Neuronal stem cell (in vitro differentiated cells): ENCODE data around the gene AP3D1.

Experiments used
- DNase-seq: peaks from one replicate; pipeline ENCODE4 v3.0.0-alpha.2; 2013; ENCODE audit warnings: low spot score
- H2AFZ ChIP-seq: one replicate; pipeline ENCODE4 v1.6.1; 2013; ENCODE audit warnings: mild to moderate bottlenecking, low read length, inconsistent platforms
- H2AK5ac ChIP-seq: 2 replicates; pipeline ENCODE4 v1.6.1; 2013; ENCODE audit warnings: low read depth, mild to moderate bottlenecking, inconsistent platforms, low read length, moderate library complexity, mixed read lengths
- H2BK120ac ChIP-seq: 2 replicates; pipeline ENCODE4 v1.6.1; 2013; ENCODE audit warnings: low read depth, mild to moderate bottlenecking, inconsistent platforms, low read length, moderate library complexity, mixed read lengths
- H2BK12ac ChIP-seq: one replicate; pipeline ENCODE4 v1.6.1; 2013; ENCODE audit warnings: low read length, inconsistent platforms
- H2BK15ac ChIP-seq: 2 replicates; pipeline ENCODE4 v1.6.1; 2013; ENCODE audit warnings: mild to moderate bottlenecking, low read length, inconsistent platforms, mixed read lengths
- H2BK5ac ChIP-seq: one replicate; pipeline ENCODE4 v1.6.1; 2013; ENCODE audit warnings: inconsistent platforms, mild to moderate bottlenecking, low read length, moderate library complexity
- H3K14ac ChIP-seq: one replicate; pipeline ENCODE4 v1.6.1; 2013; ENCODE audit warnings: low read length, inconsistent platforms
- H3K18ac ChIP-seq: 2 replicates; pipeline ENCODE4 v1.6.1; 2013; ENCODE audit warnings: low read length, inconsistent platforms
- H3K23ac ChIP-seq: 2 replicates; pipeline ENCODE4 v1.6.1; 2013; ENCODE audit warnings: low read depth, mild to moderate bottlenecking, mixed read lengths, low read length, inconsistent platforms; ENCODE audit not compliant: poor library complexity
- H3K27ac ChIP-seq: replicated peaks from 3 replicates; pipeline ENCODE4 v1.5.1; 2013; ENCODE audit warnings: low read length, inconsistent platforms
- H3K27me3 ChIP-seq, 3 experiments: 2 replicates each; pipeline ENCODE4 v1.6.1; 2013; ENCODE audit warnings: low read length in 3 of 3, mild to moderate bottlenecking in 2 of 3, inconsistent platforms in 1 of 3, low read depth in 1 of 3, mixed read lengths in 1 of 3, moderate library complexity in 1 of 3; ENCODE audit not compliant: control insufficient read depth in 3 of 3, insufficient read depth in 3 of 3
- H3K36me3 ChIP-seq, 2 donors: replicated peaks in 1 of 2; 2 replicates each; pipeline ENCODE4 v1.6.1; 2013; ENCODE audit warnings: low read length in 2 of 2; ENCODE audit not compliant: control insufficient read depth in 2 of 2, insufficient read depth in 2 of 2
- H3K4ac ChIP-seq: 2 replicates; pipeline ENCODE4 v1.6.1; 2013; ENCODE audit warnings: inconsistent platforms, mild to moderate bottlenecking, low read length, moderate library complexity
- H3K4me1 ChIP-seq, 2 donors: 1 replicate in 1 of 2; 2 replicates in 1 of 2; pipeline ENCODE4 v1.6.1; 2013; ENCODE audit warnings: low read length in 2 of 2, low read depth in 1 of 2; ENCODE audit not compliant: control insufficient read depth in 2 of 2, insufficient read depth in 1 of 2
- H3K4me2 ChIP-seq: one replicate; pipeline ENCODE4 v1.6.1; 2013; ENCODE audit warnings: mild to moderate bottlenecking, low read length, inconsistent platforms; ENCODE audit not compliant: insufficient read depth, poor library complexity, severe bottlenecking
- H3K4me3 ChIP-seq, 2 donors: 2 replicates each; pipeline ENCODE4 v1.5.1; 2013; ENCODE audit warnings: low read length in 2 of 2, mild to moderate bottlenecking in 2 of 2, inconsistent platforms in 1 of 2, moderate library complexity in 1 of 2
- H3K79me1 ChIP-seq: one replicate; pipeline ENCODE4 v1.6.1; 2013; ENCODE audit warnings: low read depth, mild to moderate bottlenecking, inconsistent platforms, low read length, moderate library complexity
- H3K9ac ChIP-seq: one replicate; pipeline ENCODE4 v1.6.1; 2013; ENCODE audit warnings: mild to moderate bottlenecking, low read depth, low read length, inconsistent platforms; ENCODE audit not compliant: poor library complexity
- H3K9me3 ChIP-seq, 2 donors: replicated peaks in 1 of 2; 2 replicates each; pipeline versions ENCODE3 to v1.6.1; 2013; ENCODE audit warnings: low read length in 2 of 2, mild to moderate bottlenecking in 2 of 2, inconsistent platforms in 1 of 2, low read depth in 1 of 2, mixed read lengths in 1 of 2, moderate library complexity in 1 of 2; ENCODE audit not compliant: control insufficient read depth in 2 of 2, insufficient read depth in 1 of 2
- H4K8ac ChIP-seq: one replicate; pipeline ENCODE4 v1.6.1; 2013; ENCODE audit warnings: low read depth, mild to moderate bottlenecking, inconsistent platforms, low read length, moderate library complexity
- H4K91ac ChIP-seq: one replicate; pipeline ENCODE4 v1.6.1; 2013; ENCODE audit warnings: low read length, low read depth, mild to moderate bottlenecking, inconsistent platforms; ENCODE audit not compliant: poor library complexity
- WGBS, 2 donors: extraction: QIAGEN DNeasy Blood & Tissue Kit; methylation state at CpG; one replicate each; pipeline ENCODE4 v1.1.7; 2013; ENCODE audit warnings: missing lambda C conversion rate in 2 of 2, mixed read lengths in 1 of 2; ENCODE audit not compliant: insufficient read length in 2 of 2, insufficient replicate concordance in 1 of 2; ENCODE audit errors: extremely low coverage in 2 of 2; 5-methylcytosine and 5-hydroxymethylcytosine counted together

Gene AP3D1

DNA sequence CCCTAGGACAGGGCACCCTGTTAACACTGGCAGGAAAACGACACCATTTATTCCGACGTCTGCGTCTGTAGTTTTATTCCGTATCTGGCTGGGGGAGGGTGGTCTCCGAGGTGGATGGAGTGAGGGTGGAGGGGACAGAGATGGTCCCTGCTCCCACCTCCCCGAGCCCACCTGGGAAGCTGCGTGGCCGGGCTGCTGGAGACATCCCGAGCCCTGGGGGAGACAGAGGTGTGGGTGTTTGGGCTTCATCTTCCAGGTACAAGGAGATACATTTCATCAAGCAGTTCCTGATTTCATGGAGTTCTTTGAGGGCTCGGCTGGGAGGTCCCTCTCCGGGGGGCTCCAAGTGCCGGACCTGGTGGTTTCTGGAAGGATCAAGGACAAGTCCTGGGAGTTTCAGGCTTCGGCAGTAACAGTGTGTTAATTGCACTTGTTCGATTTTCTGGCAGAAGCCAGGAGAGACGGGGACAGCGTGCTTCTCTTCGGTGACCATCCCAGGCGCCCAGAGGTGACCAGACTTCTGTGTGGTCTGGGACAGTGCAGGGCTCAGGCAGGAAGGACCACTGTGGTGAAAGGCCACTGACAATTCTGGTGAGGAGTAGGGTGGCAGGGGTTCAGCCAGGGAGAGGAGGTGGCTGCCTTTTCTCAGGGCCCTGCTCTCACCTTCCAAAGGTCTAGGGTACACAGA is 80.2 kb downstream of the AP3D1 start:
- Histone ChIP-seq H3K4me2 (no peak overlapping the region), H3K4ac (no peak overlapping the region), H2BK12ac (no peak overlapping the region), H2BK5ac (no peak overlapping the region), H2BK15ac (no peak overlapping the region), H4K91ac (no peak overlapping the region), H2AK5ac (no peak overlapping the region), H3K36me3 (peaks cover 19 to 52% of the 10 kb centered on the region in 2 donors), H3K27ac (no peak overlapping the region), H3K9me3 (no peaks in the 10 kb centered on the region), H3K14ac (no peak overlapping the region), H2AFZ (no peak overlapping the region), H3K18ac (no peak overlapping the region), H3K4me1 (peaks cover 0 to 2% of the 10 kb centered on the region in 2 donors), H3K4me3 (no peak overlapping the region), H3K79me1 (no peaks in the 10 kb centered on the region), H3K27me3 (no peaks in the 10 kb centered on the region), H4K8ac (no peak overlapping the region), H3K9ac (no peak overlapping the region), H3K23ac (no peak overlapping the region), H2BK120ac (no peak overlapping the region)
- no CpG with 5 or more reads among the region's 19 CpGs for WGBS, 2 donors
- DNase-seq: no peak

DNA sequence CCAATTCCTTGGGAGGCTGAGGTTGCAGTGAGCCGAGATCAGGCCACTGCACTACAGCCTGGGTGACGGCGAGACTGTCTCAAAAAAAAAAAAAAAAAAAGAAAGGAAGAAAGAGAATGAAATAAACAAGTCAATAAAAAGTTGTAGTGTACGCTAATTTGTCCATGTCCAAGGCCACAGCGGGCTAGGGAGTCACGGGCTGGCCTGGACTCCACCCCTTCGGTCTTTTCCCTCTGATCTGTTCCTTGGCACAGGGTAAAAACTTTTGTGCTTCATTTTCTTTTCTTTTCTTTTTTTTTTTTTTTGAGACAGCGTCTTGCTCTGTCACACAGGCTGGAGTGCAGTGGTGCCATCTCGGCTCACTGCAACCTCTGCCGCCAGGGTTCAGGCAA is 80.9 kb downstream of the AP3D1 start:
- no peak overlapping the region for H3K4me2 ChIP-seq
- H2BK12ac ChIP-seq: no peak overlapping the region
- no peak overlapping the region for H3K18ac ChIP-seq
- no CpG with 5 or more reads among the region's 10 CpGs for WGBS, 2 donors
- no peak overlapping the region for H3K9ac ChIP-seq
- H3K79me1 ChIP-seq: no peaks in the 10 kb centered on the region
- no peak overlapping the region for H4K91ac ChIP-seq
- no peak overlapping the region for H2BK120ac ChIP-seq
- H3K14ac ChIP-seq: no peak overlapping the region
- peaks cover 0 to 2% of the 10 kb centered on the region in 2 donors for H3K4me1 ChIP-seq
- H3K27ac ChIP-seq: no peak overlapping the region
- H2AK5ac ChIP-seq: no peak overlapping the region
- H3K27me3 ChIP-seq: no peaks in the 10 kb centered on the region
- no peak for DNase-seq
- no peak overlapping the region for H2AFZ ChIP-seq
- H3K4me3 ChIP-seq: no peak overlapping the region
- H2BK15ac ChIP-seq: no peak overlapping the region
- no peak overlapping the region for H2BK5ac ChIP-seq
- H3K9me3 ChIP-seq: no peaks in the 10 kb centered on the region
- no peak overlapping the region for H3K23ac ChIP-seq
- H3K36me3 ChIP-seq: peaks cover 16 to 46% of the 10 kb centered on the region in 2 donors
- H4K8ac ChIP-seq: no peak overlapping the region
- no peak overlapping the region for H3K4ac ChIP-seq

DNA sequence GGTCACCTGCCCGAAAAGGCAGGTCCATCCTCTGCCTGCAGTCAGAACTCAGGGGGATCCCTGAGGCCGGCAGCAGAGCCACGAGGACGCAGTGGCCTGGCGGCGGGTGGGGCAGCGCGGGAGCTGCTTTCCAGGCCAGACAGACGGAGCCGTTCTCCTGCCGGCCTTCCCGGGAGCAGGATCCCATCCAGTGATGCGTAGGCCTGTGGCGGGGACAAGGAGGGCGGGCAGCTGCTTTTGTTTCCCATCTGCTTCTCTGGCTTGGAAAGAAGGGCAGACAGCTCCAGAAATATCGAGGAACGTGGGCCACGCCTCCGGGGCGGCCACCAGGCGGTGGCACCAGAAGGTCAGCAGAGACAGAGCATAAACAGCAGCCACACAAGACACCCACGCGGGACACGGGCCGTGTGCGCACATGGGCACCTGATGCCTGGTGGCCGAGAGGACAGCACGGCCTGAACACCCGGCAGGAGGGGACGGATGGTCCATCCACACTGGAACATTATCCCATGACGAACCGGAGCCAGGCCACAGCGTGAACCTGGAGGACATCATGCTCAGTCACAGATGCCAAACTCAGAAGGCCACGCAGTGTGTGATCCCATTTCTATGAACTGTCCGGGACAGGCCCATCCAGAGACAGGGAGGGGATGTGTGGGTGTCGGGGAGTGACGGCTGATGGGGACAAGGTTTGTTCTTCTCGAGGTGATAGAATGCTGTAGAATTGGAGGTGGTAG is 86.4 kb downstream of the AP3D1 start:
- peaks cover 16 to 17% of the 10 kb centered on the region in 2 donors for H3K4me1 ChIP-seq
- no peaks in the 10 kb centered on the region for H3K79me1 ChIP-seq
- peak overlapping the region; percentile 67 for H2AFZ ChIP-seq
- H3K4me3 ChIP-seq: no peak overlapping the region
- H2BK120ac ChIP-seq: no peak overlapping the region
- H4K91ac ChIP-seq: no peak overlapping the region
- H3K14ac ChIP-seq: peak overlapping the region; percentile 63
- H3K27me3 ChIP-seq: no peaks in the 10 kb centered on the region
- WGBS, 2 donors: no CpG with 5 or more reads among the region's 38 CpGs
- H2BK12ac ChIP-seq: peak overlapping the region; percentile 17
- no peak for DNase-seq
- H3K9ac ChIP-seq: peak overlapping the region; percentile 78
- no peak overlapping the region for H3K4ac ChIP-seq
- no peak overlapping the region for H2BK5ac ChIP-seq
- H3K27ac ChIP-seq: peak overlapping the region; percentile 3
- H4K8ac ChIP-seq: no peak overlapping the region
- H3K18ac ChIP-seq: peak overlapping the region; percentile 59
- H2AK5ac ChIP-seq: peak overlapping the region; percentile 64
- H3K9me3 ChIP-seq: no peaks in the 10 kb centered on the region
- peak overlapping the region; percentile 59 for H2BK15ac ChIP-seq
- peak overlapping the region; percentile 58 for H3K23ac ChIP-seq
- peaks cover 0 to 2% of the 10 kb centered on the region in 2 donors for H3K36me3 ChIP-seq
- H3K4me2 ChIP-seq: no peak overlapping the region

DNA sequence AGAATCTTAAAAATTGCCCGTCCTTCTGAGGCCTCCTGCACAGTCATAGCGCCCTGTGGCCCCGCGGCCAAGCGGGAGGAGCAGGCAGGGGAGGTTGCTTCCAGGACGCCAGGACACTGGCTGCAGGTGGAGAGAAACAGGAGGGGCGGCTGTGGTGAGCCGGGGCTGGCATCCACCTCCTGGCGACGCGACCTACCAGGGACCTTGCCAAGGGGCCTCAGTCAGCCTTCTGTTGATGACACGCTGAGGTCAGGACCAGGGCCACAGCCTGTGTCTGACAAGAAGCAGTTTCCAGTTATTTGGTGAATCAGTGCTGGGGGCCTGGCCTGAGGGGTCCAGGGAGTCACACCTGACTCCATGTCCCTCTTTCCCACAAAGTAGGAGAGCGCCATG is 87.0 kb downstream of the AP3D1 start:
- peaks cover 20 to 23% of the 10 kb centered on the region in 2 donors for H3K4me1 ChIP-seq
- no peaks in the 10 kb centered on the region for H3K9me3 ChIP-seq
- H3K4me2 ChIP-seq: no peak overlapping the region
- no peak overlapping the region for H3K4me3 ChIP-seq
- H3K27ac ChIP-seq: no peak overlapping the region
- no peak overlapping the region for H2BK12ac ChIP-seq
- no peak overlapping the region for H4K8ac ChIP-seq
- H4K91ac ChIP-seq: no peak overlapping the region
- no peak for DNase-seq
- H3K18ac ChIP-seq: peak overlapping the region; percentile 72
- H3K27me3 ChIP-seq: no peaks in the 10 kb centered on the region
- H2BK15ac ChIP-seq: peak overlapping the region; percentile 59
- H2AFZ ChIP-seq: peak overlapping the region; percentile 67
- peak overlapping the region; percentile 63 for H3K14ac ChIP-seq
- no peak overlapping the region for H2BK120ac ChIP-seq
- H2BK5ac ChIP-seq: peak overlapping the region; percentile 42
- no CpG with 5 or more reads among the region's 13 CpGs for WGBS, 2 donors
- no peaks in the 10 kb centered on the region for H3K36me3 ChIP-seq
- H2AK5ac ChIP-seq: peak overlapping the region; percentile 53
- H3K9ac ChIP-seq: no peak overlapping the region
- H3K23ac ChIP-seq: no peak overlapping the region
- H3K79me1 ChIP-seq: peaks cover 4% of the 10 kb centered on the region
- no peak overlapping the region for H3K4ac ChIP-seq
